ENCODE measurements around the gene CCDC88A.

GRCh38 chr2:55269645-55269990 is 150.0 kb downstream of the CCDC88A start:
- TF ChIP-seq, protein P1, sequence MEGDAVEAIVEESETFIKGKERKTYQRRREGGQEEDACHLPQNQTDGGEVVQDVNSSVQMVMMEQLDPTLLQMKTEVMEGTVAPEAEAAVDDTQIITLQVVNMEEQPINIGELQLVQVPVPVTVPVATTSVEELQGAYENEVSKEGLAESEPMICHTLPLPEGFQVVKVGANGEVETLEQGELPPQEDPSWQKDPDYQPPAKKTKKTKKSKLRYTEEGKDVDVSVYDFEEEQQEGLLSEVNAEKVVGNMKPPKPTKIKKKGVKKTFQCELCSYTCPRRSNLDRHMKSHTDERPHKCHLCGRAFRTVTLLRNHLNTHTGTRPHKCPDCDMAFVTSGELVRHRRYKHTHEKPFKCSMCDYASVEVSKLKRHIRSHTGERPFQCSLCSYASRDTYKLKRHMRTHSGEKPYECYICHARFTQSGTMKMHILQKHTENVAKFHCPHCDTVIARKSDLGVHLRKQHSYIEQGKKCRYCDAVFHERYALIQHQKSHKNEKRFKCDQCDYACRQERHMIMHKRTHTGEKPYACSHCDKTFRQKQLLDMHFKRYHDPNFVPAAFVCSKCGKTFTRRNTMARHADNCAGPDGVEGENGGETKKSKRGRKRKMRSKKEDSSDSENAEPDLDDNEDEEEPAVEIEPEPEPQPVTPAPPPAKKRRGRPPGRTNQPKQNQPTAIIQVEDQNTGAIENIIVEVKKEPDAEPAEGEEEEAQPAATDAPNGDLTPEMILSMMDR (IDR thresholded peaks at IDR 0.05), result no peak
- TF ChIP-seq POLR2A (IDR thresholded peaks at IDR 0.05), result no peak

Measured in body of pancreas (tissue), 4 donors.